Right lobe of liver (tissue), 6 donors: ENCODE data around the gene MGAT4A. TPM values are rescaled to one million over a fixed set of nuclear protein-coding genes. Genes with fewer than 3 reads are reported as not detected.

Experiments
- ATAC-seq, 4 donors: fragments of 200-7000 bp; cut with Tn5 transposase; one replicate each; pipeline ENCODE4 v1.9.1; 2020; ENCODE audit warnings: mild to moderate bottlenecking in 4 of 4, moderate library complexity in 4 of 4
- DNase-seq, 3 donors: peaks; one replicate each; pipeline ENCODE4 v3.0.0-alpha.2; 2020
- H3K27ac ChIP-seq, 3 donors: fragments of 200-600 bp; one replicate each; pipeline ENCODE4 v1.8.0; 2022
- H3K27me3 ChIP-seq, 2 donors: fragments of 200-600 bp; one replicate each; pipeline ENCODE4 v1.8.0; 2022
- H3K36me3 ChIP-seq, 4 donors: fragments of 200-600 bp; sonication (generic) in 1 of 4; one replicate each; pipeline versions ENCODE4 v1.5.1 to v1.8.0; 2017 to 2022; ENCODE audit warnings: control low read depth in 1 of 4
- H3K4me1 ChIP-seq, 4 donors: fragments of 200-600 bp; sonication (generic) in 1 of 4; one replicate each; pipeline versions ENCODE4 v1.5.1 to v1.8.0; 2017 to 2022; ENCODE audit warnings: control low read depth in 1 of 4
- H3K4me3 ChIP-seq, 3 donors: fragments of 200-600 bp; one replicate each; pipeline ENCODE4 v1.8.0; 2022
- H3K9me3 ChIP-seq, 4 donors: fragments of 200-600 bp; sonication (generic) in 1 of 4; one replicate each; pipeline versions ENCODE4 v1.5.1 to v1.8.0; 2017 to 2022; ENCODE audit warnings: control low read depth in 1 of 4
- POLR2A ChIP-seq: fragments of 450-650 bp; IDR thresholded peaks from one replicate; pipeline ENCODE4 v1.6.1; 2017; ENCODE audit warnings: antibody characterized with exemption, mild to moderate bottlenecking
- WGBS: methylation state at CpG from one replicate; pipeline ENCODE4 v1.1.6; 2018; ENCODE audit warnings: low coverage, low lambda C conversion rate; ENCODE audit not compliant: insufficient coverage; ENCODE audit errors: missing lambda C conversion rate; 5-methylcytosine and 5-hydroxymethylcytosine counted together
- intact Hi-C, 2 donors: fragments of 100-400 bp; cut with DNase I; formaldehyde crosslinking; loops; one replicate each; pipeline versions ENCODE4 v1.11.2 to v1.14.1; 2022
- total RNA-seq, 6 experiments: library from RNA; depleted of rRNA in 2 of 6; stranded (reverse); fragments of >200 nt in 2 of 6; fragmentation: NEBNext Ultra II Directional in 3 of 6; extraction: Animal tissue kit (Norgen Biotek cat#: 25700) in 3 of 6; gene quantifications; one replicate each; pipeline versions ENCODE4 v1.1.0 to v1.2.4, GENCODE V29; 2016 to 2023
- TF ChIP-seq, protein P1 (sequence below), 4 donors: fragments of 200-600 bp in 3 of 4; fragments of 450-650 bp in 1 of 4; IDR thresholded peaks; one replicate each; pipeline versions ENCODE4 v1.5.1 to v1.8.0; 2016 to 2022; ENCODE audit warnings: antibody characterized with exemption in 4 of 4, mild to moderate bottlenecking in 2 of 4
- donor health status: DM: no; HTN: yes; CAD: no.
- donor health status: DM: no; HTN: no; CAD: no.
- donor health status: DM: no; HTN: no; CAD: no.
- donor health status: DM: no; HTN: yes; CAD: no.
- donor health status: DM: no; HTN: yes; CAD: no.

Gene MGAT4A
- total RNA-seq, 6 experiments from 2014 or later, result 7.8 to 16.0 (median 11.7) TPM

DNA sequence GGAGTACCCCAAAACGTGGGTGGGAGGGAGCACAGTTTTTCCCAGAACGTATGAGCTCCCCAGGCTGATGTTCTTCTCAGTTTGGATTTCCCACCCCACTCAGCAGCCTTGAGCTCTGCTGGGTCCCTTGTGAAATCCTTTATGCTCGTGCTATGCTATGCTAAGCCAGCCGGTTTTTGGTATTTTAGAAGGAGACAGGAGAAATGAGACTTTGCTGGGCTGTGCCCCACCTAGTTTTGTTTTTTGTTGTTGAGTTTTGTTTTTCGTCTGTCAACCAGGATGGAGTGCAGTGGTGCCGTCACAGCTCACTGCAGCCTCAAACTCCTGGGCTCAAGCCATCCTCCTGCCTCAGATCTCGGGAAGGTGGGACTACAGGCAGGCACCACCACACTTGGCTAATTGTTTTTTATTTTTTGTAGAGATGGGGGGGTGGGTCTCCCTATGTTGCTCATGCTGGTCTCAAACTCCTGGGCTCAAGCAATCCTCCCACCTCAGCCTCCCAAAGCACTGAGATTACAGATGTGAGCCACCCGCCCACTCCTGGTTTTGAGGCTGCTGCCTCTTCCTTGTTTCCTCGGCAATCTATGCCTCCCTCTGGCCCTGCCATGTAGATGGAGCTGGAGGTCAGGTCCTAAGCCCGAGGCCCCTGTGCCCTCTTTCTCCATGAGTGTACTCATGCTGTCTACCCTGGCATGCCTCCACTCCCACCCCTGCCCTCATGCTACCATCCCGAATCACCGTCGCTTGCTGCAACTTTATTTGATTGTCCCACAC is 17.5 kb upstream of the MGAT4A start:
- Histone ChIP-seq H3K4me1 (no peaks in the 10 kb centered on the region), H3K36me3 (no peaks in the 10 kb centered on the region), H3K4me3 (no peak overlapping the region), H3K9me3 (no peaks in the 10 kb centered on the region), H3K27me3 (no peaks in the 10 kb centered on the region), H3K27ac (no peak overlapping the region)
- no peak for DNase-seq
- intact Hi-C loops, result no loop called here
- peak in 2 of 4 donors; percentile 16 to 26 for ATAC-seq
- TF ChIP-seq, protein P1, sequence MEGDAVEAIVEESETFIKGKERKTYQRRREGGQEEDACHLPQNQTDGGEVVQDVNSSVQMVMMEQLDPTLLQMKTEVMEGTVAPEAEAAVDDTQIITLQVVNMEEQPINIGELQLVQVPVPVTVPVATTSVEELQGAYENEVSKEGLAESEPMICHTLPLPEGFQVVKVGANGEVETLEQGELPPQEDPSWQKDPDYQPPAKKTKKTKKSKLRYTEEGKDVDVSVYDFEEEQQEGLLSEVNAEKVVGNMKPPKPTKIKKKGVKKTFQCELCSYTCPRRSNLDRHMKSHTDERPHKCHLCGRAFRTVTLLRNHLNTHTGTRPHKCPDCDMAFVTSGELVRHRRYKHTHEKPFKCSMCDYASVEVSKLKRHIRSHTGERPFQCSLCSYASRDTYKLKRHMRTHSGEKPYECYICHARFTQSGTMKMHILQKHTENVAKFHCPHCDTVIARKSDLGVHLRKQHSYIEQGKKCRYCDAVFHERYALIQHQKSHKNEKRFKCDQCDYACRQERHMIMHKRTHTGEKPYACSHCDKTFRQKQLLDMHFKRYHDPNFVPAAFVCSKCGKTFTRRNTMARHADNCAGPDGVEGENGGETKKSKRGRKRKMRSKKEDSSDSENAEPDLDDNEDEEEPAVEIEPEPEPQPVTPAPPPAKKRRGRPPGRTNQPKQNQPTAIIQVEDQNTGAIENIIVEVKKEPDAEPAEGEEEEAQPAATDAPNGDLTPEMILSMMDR (IDR thresholded peaks at IDR 0.05), result no peak
- TF ChIP-seq POLR2A, result no peak
- 59% methylated on average over 8 of the region's 13 CpGs for WGBS

DNA sequence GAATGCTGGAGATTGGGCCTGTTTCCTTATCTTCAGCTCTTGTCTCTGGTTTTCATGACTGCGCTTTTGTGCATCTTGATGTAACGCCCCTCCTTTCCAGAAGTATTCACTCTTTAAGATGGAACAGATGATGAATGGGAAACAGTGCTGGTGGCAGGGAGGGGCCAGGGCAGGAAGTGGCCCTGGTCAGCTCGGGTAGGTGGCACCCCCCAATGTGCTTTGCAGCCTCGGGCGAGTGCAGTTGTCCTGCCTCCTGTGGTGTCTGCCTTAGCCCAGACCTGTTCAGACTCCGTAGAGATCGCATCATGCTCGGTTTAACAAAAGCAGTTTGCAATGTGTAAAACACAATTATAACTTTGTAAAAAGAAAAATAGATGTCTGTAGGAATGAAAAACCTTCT is 17.0 kb upstream of the MGAT4A start:
- TF ChIP-seq POLR2A, result no peak
- TF ChIP-seq, protein P1 (IDR thresholded peaks at IDR 0.05), result no peak
- no peak for DNase-seq
- H3K27ac ChIP-seq, result no peak overlapping the region
- no peak for ATAC-seq
- H3K9me3 ChIP-seq, result no peaks in the 10 kb centered on the region
- 66% methylated on average over 8 of the region's 8 CpGs for WGBS
- intact Hi-C loops, result no loop called here
- H3K4me1 ChIP-seq, result no peaks in the 10 kb centered on the region
- no peak overlapping the region for H3K4me3 ChIP-seq
- H3K27me3 ChIP-seq, result no peaks in the 10 kb centered on the region
- H3K36me3 ChIP-seq, result no peaks in the 10 kb centered on the region

DNA sequence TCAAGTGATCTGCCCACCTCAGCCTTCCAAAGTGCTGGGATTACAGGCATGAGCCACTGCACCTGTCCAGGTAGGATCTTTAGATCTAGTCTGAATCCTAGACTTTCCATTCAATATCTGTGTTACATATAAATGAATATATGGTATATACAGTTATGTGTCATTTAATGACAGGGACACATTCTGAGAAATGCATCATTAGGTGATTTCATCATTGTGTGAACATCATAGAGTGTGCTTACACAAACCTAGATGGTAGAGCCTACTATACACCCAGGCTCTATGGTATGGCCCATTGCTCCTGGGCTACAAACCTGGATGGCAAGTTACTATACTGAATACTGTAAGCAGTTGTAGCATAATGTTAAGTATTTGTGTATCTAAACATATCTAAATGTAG is 15.5 kb upstream of the MGAT4A start:
- intact Hi-C loops, result no loop called here
- ATAC-seq (no peak), DNase-seq (no peak)
- Histone ChIP-seq H3K36me3 (no peaks in the 10 kb centered on the region), H3K27me3 (no peaks in the 10 kb centered on the region), H3K4me1 (no peaks in the 10 kb centered on the region), H3K27ac (no peak overlapping the region), H3K4me3 (no peak overlapping the region), H3K9me3 (no peaks in the 10 kb centered on the region)
- TF ChIP-seq POLR2A, result no peak
- TF ChIP-seq, protein P1 (IDR thresholded peaks at IDR 0.05), result no peak

DNA sequence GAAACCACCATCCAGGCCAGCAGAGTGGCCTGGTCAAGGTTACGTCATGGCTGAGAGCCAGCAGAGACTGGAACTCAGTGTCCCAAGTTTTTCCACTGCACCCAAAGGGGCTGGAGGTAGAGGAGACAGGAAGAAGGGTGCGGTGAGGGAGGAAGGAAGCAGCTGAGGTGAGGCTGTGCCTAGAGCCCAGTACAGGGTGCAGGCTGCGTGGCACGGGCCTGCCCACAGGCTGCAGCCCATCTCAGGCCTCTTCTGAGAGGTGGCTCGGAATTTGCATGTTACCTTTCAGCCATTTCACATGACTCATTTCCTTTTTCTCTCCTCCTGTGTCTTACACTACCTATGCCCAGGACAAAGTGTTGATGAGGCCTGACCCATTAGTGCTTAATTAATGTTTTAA is 13.7 kb upstream of the MGAT4A start:
- Histone ChIP-seq H3K36me3 (no peaks in the 10 kb centered on the region), H3K4me1 (no peaks in the 10 kb centered on the region), H3K4me3 (no peak overlapping the region), H3K27ac (no peak overlapping the region), H3K27me3 (no peaks in the 10 kb centered on the region), H3K9me3 (no peaks in the 10 kb centered on the region)
- no peak for TF ChIP-seq POLR2A
- TF ChIP-seq, protein P1 (IDR thresholded peaks at IDR 0.05), result no peak
- 58% methylated on average over 2 of the region's 5 CpGs for WGBS
- ATAC-seq (no peak), DNase-seq (no peak)
- intact Hi-C loops, result no loop called here
